HepG2 (cell line): Measurements from ENCODE around the gene EEF1A2. TPM values are rescaled to one million over a fixed set of nuclear protein-coding genes. Genes with fewer than 3 reads are reported as not detected.

Experiments
- AHDC1 ChIP-seq: sonication (generic); formaldehyde crosslinking; IDR thresholded peaks from 2 replicates; pipeline ENCODE4 v1.5.1; 2020; ENCODE audit warnings: mild to moderate bottlenecking, missing genetic modification reagents, borderline replicate concordance
- DPF2 ChIP-seq: sonication (generic); formaldehyde crosslinking; IDR thresholded peaks from 2 replicates; pipeline ENCODE4 v1.4.0; 2020; ENCODE audit warnings: mild to moderate bottlenecking, low read depth, missing genetic modification reagents, borderline replicate concordance
- HNRNPLL ChIP-seq: fragments of 200-400 bp; formaldehyde crosslinking; IDR thresholded peaks from 2 replicates; pipeline ENCODE4 v1.6.1; 2017; ENCODE audit warnings: mild to moderate bottlenecking, low read depth, low read length; ENCODE audit not compliant: poor library complexity, severe bottlenecking
- HOXD1 ChIP-seq: sonication (generic); formaldehyde crosslinking; IDR thresholded peaks from 2 replicates; pipeline ENCODE4 v1.5.0; 2020; ENCODE audit warnings: missing genetic modification reagents
- MLXIP ChIP-seq: sonication (generic); formaldehyde crosslinking; IDR thresholded peaks from 2 replicates; pipeline ENCODE4 v1.9.0; 2021; ENCODE audit warnings: missing genetic modification reagents, borderline replicate concordance
- MTA1 ChIP-seq: sonication (generic); formaldehyde crosslinking; IDR thresholded peaks from 2 replicates; pipeline ENCODE4 v1.4.0; 2020; ENCODE audit warnings: missing genetic modification reagents, mild to moderate bottlenecking, borderline replicate concordance
- MXD1 ChIP-seq: sonication (generic); formaldehyde crosslinking; IDR thresholded peaks from 2 replicates; pipeline ENCODE4 v1.4.0; 2020; ENCODE audit warnings: mild to moderate bottlenecking, missing genetic modification reagents
- PBX3 ChIP-seq: sonication (generic); formaldehyde crosslinking; IDR thresholded peaks from 2 replicates; pipeline ENCODE4 v1.8.1; 2023; ENCODE audit warnings: missing genetic modification reagents, inconsistent platforms, borderline replicate concordance
- SMAD1 ChIP-seq: sonication (generic); formaldehyde crosslinking; IDR thresholded peaks from 2 replicates; pipeline ENCODE4 v1.4.0; 2020; ENCODE audit warnings: missing genetic modification reagents, low read depth, mild to moderate bottlenecking, borderline replicate concordance
- SP4 ChIP-seq: sonication (generic); formaldehyde crosslinking; IDR thresholded peaks from 2 replicates; pipeline ENCODE4 v1.8.1; 2023; ENCODE audit warnings: mild to moderate bottlenecking, missing genetic modification reagents
- SP5 ChIP-seq: IDR thresholded peaks from 2 replicates; pipeline ENCODE4 v1.6.1; 2016; ENCODE audit warnings: low read depth, borderline replicate concordance
- ZFP91 ChIP-seq: sonication (generic); formaldehyde crosslinking; IDR thresholded peaks from 2 replicates; pipeline ENCODE4 v1.9.0; 2022; ENCODE audit warnings: missing genetic modification reagents, mild to moderate bottlenecking, borderline replicate concordance
- ZNF138 ChIP-seq: sonication (generic); formaldehyde crosslinking; IDR thresholded peaks from 2 replicates; pipeline ENCODE4 v1.5.0; 2020; ENCODE audit warnings: mild to moderate bottlenecking, low read depth, missing genetic modification reagents
- ZNF264 ChIP-seq: sonication (generic); formaldehyde crosslinking; IDR thresholded peaks from 2 replicates; pipeline ENCODE4 v1.4.0; 2020; ENCODE audit warnings: missing genetic modification reagents
- ZNF383 ChIP-seq: sonication (generic); formaldehyde crosslinking; IDR thresholded peaks from 2 replicates; pipeline ENCODE4 v1.4.0; 2020; ENCODE audit warnings: missing genetic modification reagents, mild to moderate bottlenecking, borderline replicate concordance
- polyA plus RNA-seq, 8 experiments: library from polyadenylated mRNA; depleted of rRNA in 3 of 8; stranded (reverse) in 7 of 8; unstranded in 1 of 8; fragments of >200 nt; fragmentation: Illumina TruSeq in 4 of 8; extraction: Trizol in 4 of 8; gene quantifications; 2 replicates each; pipeline versions ENCODE4 v1.2.1 to v1.2.3, GENCODE V29; 2011 to 2016; ENCODE audit warnings: low read depth in 4 of 8, missing spikeins in 1 of 8, mixed read lengths in 1 of 8; ENCODE audit not compliant: insufficient read depth in 1 of 8
- total RNA-seq, 5 experiments: library from RNA; depleted of rRNA; stranded (reverse); fragments of >200 nt; fragmentation: Illumina TruSeq; extraction: Trizol; gene quantifications; 2 replicates each; pipeline ENCODE4 v1.2.3, GENCODE V29; 2016; ENCODE audit warnings: low read depth in 1 of 5

Gene EEF1A2
- total and polyA plus RNA-seq, 2 of the 13 experiments (the other 11 are each of a cell fraction or from before 2014, with no cell fraction given): 0.44 to 0.87 TPM

DNA sequence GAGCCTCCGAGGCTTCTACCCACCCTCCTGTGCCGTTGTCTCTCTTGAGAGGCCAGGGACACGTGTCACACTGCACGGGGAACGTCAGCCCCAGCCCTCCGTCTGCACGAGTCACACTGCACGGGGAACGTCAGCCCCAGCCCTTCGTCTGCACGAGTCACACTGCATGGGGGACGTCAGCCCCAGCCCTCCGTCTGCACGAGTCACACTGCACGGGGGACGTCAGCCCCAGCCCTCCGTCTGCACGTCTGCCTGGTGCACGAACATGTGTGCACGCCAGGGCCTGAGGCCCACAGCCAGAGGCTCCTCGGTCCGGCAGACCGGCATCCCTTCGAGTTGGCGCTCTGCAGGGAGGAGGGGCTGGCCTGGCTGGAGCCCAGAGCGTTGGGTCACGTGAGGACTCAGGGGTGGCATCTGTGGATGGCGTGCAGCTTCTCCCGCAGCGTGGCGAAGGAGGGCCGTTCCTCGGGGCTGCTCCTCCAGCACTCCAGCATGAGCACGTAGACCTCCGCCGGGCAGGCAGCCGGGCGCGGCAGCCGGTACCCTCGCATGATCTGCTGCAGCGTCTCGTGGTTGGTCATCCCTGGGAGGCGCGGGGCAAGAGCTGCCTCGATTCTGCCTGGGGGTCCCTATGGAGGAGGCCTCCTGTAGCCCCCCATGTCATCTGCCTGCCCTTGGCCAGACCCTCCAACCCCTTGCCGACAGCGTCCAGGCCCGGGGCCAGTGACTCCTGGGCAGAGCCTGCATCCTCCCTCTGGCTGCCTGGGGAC lies 41.7 kb upstream of the EEF1A2 start (continued):
- TF ChIP-seq ZNF383 (CRISPR knock-in tag) (0 out of 2 replicates have a peak, but pooled peaks have one; percentile 41), MXD1 (CRISPR knock-in tag) (0 out of 2 replicates have a peak, but pooled peaks have one; percentile 71), DPF2 (CRISPR knock-in tag) (0 out of 2 replicates have a peak, but pooled peaks have one; percentile 29), HNRNPLL (peak; percentile 2), SMAD1 (no peak), ZNF138 (CRISPR knock-in tag) (no peak), SP4 (CRISPR knock-in tag) (0 out of 2 replicates have a peak, but pooled peaks have one; percentile 21), MLXIP (no peak), MTA1 (CRISPR knock-in tag) (0 out of 2 replicates have a peak, but pooled peaks have one; percentile 14), PBX3 (no peak), ZNF264 (no peak), HOXD1 (CRISPR knock-in tag) (no peak), SP5 (CRISPR knock-in tag) (no peak), ZFP91 (CRISPR knock-in tag) (peak; percentile 41; the same call in 1 of the 2 replicates), AHDC1 (CRISPR knock-in tag) (no peak)
